H9 (cell line): Measurements from ENCODE around the gene FREY1. TPM values are rescaled to one million over a fixed set of nuclear protein-coding genes. Genes with fewer than 3 reads are reported as not detected.

Experiments
- DNase-seq: peaks from one replicate; pipeline ENCODE4 v3.0.0-alpha.2; 2017
- H2AFZ ChIP-seq: one replicate; pipeline ENCODE4 v1.6.1; 2013; ENCODE audit warnings: mild to moderate bottlenecking, low read length, control low read depth, moderate library complexity
- H2AK5ac ChIP-seq: 2 replicates; pipeline ENCODE4 v1.6.1; 2013; ENCODE audit warnings: low read length, control low read depth, mixed read lengths; ENCODE audit not compliant: insufficient read length
- H2BK120ac ChIP-seq: one replicate; pipeline ENCODE4 v1.6.1; 2013; ENCODE audit warnings: low read depth, mild to moderate bottlenecking, low read length, control low read depth, inconsistent platforms; ENCODE audit not compliant: poor library complexity, severe bottlenecking
- H2BK12ac ChIP-seq: 2 replicates; pipeline ENCODE4 v1.6.1; 2013; ENCODE audit warnings: low read length, control low read depth, mixed read lengths, low read depth; ENCODE audit not compliant: insufficient read length
- H2BK15ac ChIP-seq: 2 replicates; pipeline ENCODE4 v1.6.1; 2013; ENCODE audit warnings: low read depth, low read length, control low read depth
- H2BK20ac ChIP-seq: one replicate; pipeline ENCODE4 v1.6.1; 2013; ENCODE audit warnings: low read depth, mild to moderate bottlenecking, low read length, control low read depth, inconsistent platforms; ENCODE audit not compliant: poor library complexity, severe bottlenecking
- H2BK5ac ChIP-seq: 2 replicates; pipeline ENCODE4 v1.6.1; 2013; ENCODE audit warnings: low read length, control low read depth, mixed read lengths; ENCODE audit not compliant: insufficient read length
- H3K14ac ChIP-seq: 2 replicates; pipeline ENCODE4 v1.6.1; 2013; ENCODE audit warnings: low read length, control low read depth; ENCODE audit not compliant: insufficient read depth
- H3K18ac ChIP-seq: 2 replicates; pipeline ENCODE4 v1.6.1; 2013; ENCODE audit warnings: low read depth, mild to moderate bottlenecking, mixed read lengths, low read length, control low read depth; ENCODE audit not compliant: insufficient read length
- H3K23ac ChIP-seq: 2 replicates; pipeline ENCODE4 v1.6.1; 2013; ENCODE audit warnings: low read length, control low read depth, mixed read lengths, low read depth; ENCODE audit not compliant: insufficient read length
- H3K23me2 ChIP-seq: 2 replicates; pipeline ENCODE4 v1.6.1; 2013; ENCODE audit warnings: low read depth, mild to moderate bottlenecking, mixed read lengths, low read length, control low read depth; ENCODE audit not compliant: insufficient read length, poor library complexity, severe bottlenecking
- H3K27ac ChIP-seq: 2 replicates; pipeline ENCODE4 v1.5.1; 2013; ENCODE audit warnings: low read length, control low read depth, mixed read lengths, low read depth; ENCODE audit not compliant: insufficient read length
- H3K27me3 ChIP-seq: 2 replicates; pipeline ENCODE4 v1.6.1; 2013; ENCODE audit warnings: low read length, control low read depth, inconsistent platforms; ENCODE audit not compliant: insufficient read depth
- H3K4ac ChIP-seq: 2 replicates; pipeline ENCODE4 v1.6.1; 2013; ENCODE audit warnings: low read depth, mild to moderate bottlenecking, control low read depth, inconsistent platforms, low read length, moderate library complexity
- H3K4me1 ChIP-seq: 2 replicates; pipeline ENCODE4 v1.6.1; 2013; ENCODE audit warnings: low read length, control low read depth, inconsistent platforms; ENCODE audit not compliant: insufficient read depth
- H3K4me2 ChIP-seq: 2 replicates; pipeline ENCODE4 v1.6.1; 2013; ENCODE audit warnings: low read length, control low read depth, mixed read lengths; ENCODE audit not compliant: insufficient read length, insufficient read depth
- H3K56ac ChIP-seq: 2 replicates; pipeline ENCODE4 v1.6.1; 2013; ENCODE audit warnings: low read depth, mild to moderate bottlenecking, mixed read lengths, low read length, control low read depth; ENCODE audit not compliant: insufficient read length
- H3K79me1 ChIP-seq: 2 replicates; pipeline ENCODE4 v1.6.1; 2013; ENCODE audit warnings: low read depth, mild to moderate bottlenecking, moderate library complexity, low read length, control low read depth, inconsistent platforms; ENCODE audit not compliant: insufficient read depth, poor library complexity, severe bottlenecking
- H3K79me2 ChIP-seq: 2 replicates; pipeline ENCODE4 v1.6.1; 2013; ENCODE audit warnings: low read length, control low read depth, inconsistent platforms; ENCODE audit not compliant: insufficient read depth
- H3K9ac ChIP-seq: 2 replicates; pipeline ENCODE4 v1.6.1; 2013; ENCODE audit warnings: low read length, control low read depth, mixed read lengths; ENCODE audit not compliant: insufficient read length; ENCODE audit errors: extremely low read depth
- H3K9me3 ChIP-seq: one replicate; pipeline ENCODE4 v1.6.1; 2013; ENCODE audit warnings: low read depth, low read length, inconsistent platforms; ENCODE audit not compliant: control insufficient read depth
- H3T11ph ChIP-seq: one replicate; pipeline ENCODE4 v1.6.1; 2013; ENCODE audit warnings: mild to moderate bottlenecking, low read length, control low read depth, inconsistent platforms
- H4K20me1 ChIP-seq: one replicate; pipeline ENCODE4 v1.6.1; 2013; ENCODE audit not compliant: control insufficient read depth, insufficient read length, insufficient read depth
- H4K5ac ChIP-seq: 2 replicates; pipeline ENCODE4 v1.6.1; 2013; ENCODE audit warnings: low read depth, mild to moderate bottlenecking, mixed read lengths, low read length, control low read depth; ENCODE audit not compliant: insufficient read length
- H4K8ac ChIP-seq: replicated peaks from 2 replicates; pipeline ENCODE4 v1.6.1; 2013; ENCODE audit warnings: low read length, control low read depth, mixed read lengths, low read depth; ENCODE audit not compliant: insufficient read length
- H4K91ac ChIP-seq: 2 replicates; pipeline ENCODE4 v1.6.1; 2013; ENCODE audit warnings: low read depth, mild to moderate bottlenecking, moderate library complexity, mixed read lengths, low read length, control low read depth; ENCODE audit not compliant: insufficient read length
- H3K27ac Mint-ChIP-seq, 3 experiments: 2 replicates in 2 of 3; 3 replicates in 1 of 3; pipeline ENCODE4 v1.8.0; 2020 to 2021; ENCODE audit warnings: mixed read lengths in 3 of 3, mild to moderate bottlenecking in 1 of 3, moderate library complexity in 1 of 3
- H3K27me3 Mint-ChIP-seq: 2 replicates; pipeline ENCODE4 v1.8.0; 2021; ENCODE audit warnings: low read depth, mild to moderate bottlenecking, moderate library complexity, mixed read lengths
- H3K36me3 Mint-ChIP-seq, 3 experiments: 2 replicates in 2 of 3; 3 replicates in 1 of 3; pipeline ENCODE4 v1.8.0; 2020 to 2021; ENCODE audit warnings: low read depth in 3 of 3, mixed read lengths in 3 of 3; ENCODE audit not compliant: insufficient read depth in 1 of 3
- H3K4me1 Mint-ChIP-seq, 2 experiments: 2 replicates each; pipeline ENCODE4 v1.8.0; 2020; ENCODE audit warnings: mixed read lengths in 2 of 2
- H3K4me3 Mint-ChIP-seq, 2 experiments: 2 replicates in 1 of 2; 3 replicates in 1 of 2; pipeline ENCODE4 v1.8.0; 2020 to 2021; ENCODE audit warnings: mild to moderate bottlenecking in 2 of 2, mixed read lengths in 2 of 2, moderate library complexity in 1 of 2
- H3K9me3 Mint-ChIP-seq, 2 experiments: 2 replicates in 1 of 2; 3 replicates in 1 of 2; pipeline ENCODE4 v1.8.0; 2020; ENCODE audit warnings: mild to moderate bottlenecking in 2 of 2, mixed read lengths in 2 of 2, moderate library complexity in 1 of 2
- WGBS: extraction: QIAGEN DNeasy Blood & Tissue Kit; methylation state at CpG from one replicate; pipeline ENCODE4 v1.1.7; 2013; ENCODE audit warnings: missing lambda C conversion rate, low lambda C conversion rate, mixed read lengths; ENCODE audit not compliant: insufficient read length; ENCODE audit errors: extremely low coverage; 5-methylcytosine and 5-hydroxymethylcytosine counted together
- total RNA-seq: library from RNA; stranded (reverse); gene quantifications from 2 replicates; pipeline ENCODE4 v1.2.1, GENCODE V29; 2021
- TF ChIP-seq, protein P1 (sequence below): fragments of 200-600 bp; sonication (generic); conservative IDR thresholded peaks from 3 replicates; pipeline ENCODE4 v1.8.0; 2021; ENCODE audit warnings: antibody characterized with exemption, mild to moderate bottlenecking

FREY1 gene
- total RNA-seq, 1 experiment from 2014 or later = 2.1 TPM

DNA sequence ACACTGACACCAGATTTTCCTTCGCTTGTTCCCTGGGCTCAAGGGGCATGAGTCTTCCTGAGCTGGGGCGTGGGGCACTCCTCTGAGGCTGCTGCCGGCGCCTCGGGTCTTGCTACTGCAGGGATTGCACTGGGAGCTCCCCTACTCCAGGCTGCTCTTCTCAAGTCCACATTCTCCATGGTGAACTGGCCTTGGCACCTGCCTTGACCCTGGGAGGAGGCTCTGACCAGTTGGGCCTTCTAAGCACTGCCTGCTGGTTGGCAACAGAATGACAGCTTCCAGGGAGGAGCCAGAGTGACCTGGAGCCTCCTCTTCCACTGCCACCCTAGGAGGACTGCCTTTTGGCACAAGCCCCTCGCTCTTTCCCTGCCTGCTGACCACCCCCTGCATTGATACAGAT, 9.5 kb downstream of the FREY1 start:
- Histone ChIP-seq H3K4me1 (no peaks in the 10 kb centered on the region; the same call in 1 of the 2 replicates), H3K4ac (no peak overlapping the region), H3K14ac (no peak overlapping the region), H3K56ac (no peak overlapping the region), H2BK20ac (no peak overlapping the region), H2BK15ac (no peak overlapping the region), H4K5ac (no peak overlapping the region), H4K8ac (no peak overlapping the region), H3K79me2 (no peaks in the 10 kb centered on the region), H2AFZ (no peak overlapping the region), H2BK120ac (no peak overlapping the region), H3T11ph (no peak overlapping the region), H3K27ac (no peak overlapping the region), H2BK12ac (no peak overlapping the region), H3K4me2 (no peak overlapping the region), H2AK5ac (no peak overlapping the region), H3K23me2 (peaks cover 10% of the 10 kb centered on the region), H2BK5ac (no peak overlapping the region), H3K9ac (no peak overlapping the region), H3K79me1 (no peaks in the 10 kb centered on the region), H3K9me3 (no peaks in the 10 kb centered on the region), H4K20me1 (no peaks in the 10 kb centered on the region), H3K27me3 (no peaks in the 10 kb centered on the region; the same call in 1 of the 2 replicates), H3K18ac (no peak overlapping the region), H3K23ac (no peak overlapping the region), H4K91ac (no peak overlapping the region)
- H3K36me3 Mint-ChIP-seq = peaks cover 0 to 12% (median 4%) of the 10 kb centered on the region in 3 experiments; a peak in 4 of 7 replicates
- no CpG with 5 or more reads among the region's 6 CpGs for WGBS
- no peak for DNase-seq
- H3K27ac Mint-ChIP-seq = no peak overlapping the region
- TF ChIP-seq, protein P1, sequence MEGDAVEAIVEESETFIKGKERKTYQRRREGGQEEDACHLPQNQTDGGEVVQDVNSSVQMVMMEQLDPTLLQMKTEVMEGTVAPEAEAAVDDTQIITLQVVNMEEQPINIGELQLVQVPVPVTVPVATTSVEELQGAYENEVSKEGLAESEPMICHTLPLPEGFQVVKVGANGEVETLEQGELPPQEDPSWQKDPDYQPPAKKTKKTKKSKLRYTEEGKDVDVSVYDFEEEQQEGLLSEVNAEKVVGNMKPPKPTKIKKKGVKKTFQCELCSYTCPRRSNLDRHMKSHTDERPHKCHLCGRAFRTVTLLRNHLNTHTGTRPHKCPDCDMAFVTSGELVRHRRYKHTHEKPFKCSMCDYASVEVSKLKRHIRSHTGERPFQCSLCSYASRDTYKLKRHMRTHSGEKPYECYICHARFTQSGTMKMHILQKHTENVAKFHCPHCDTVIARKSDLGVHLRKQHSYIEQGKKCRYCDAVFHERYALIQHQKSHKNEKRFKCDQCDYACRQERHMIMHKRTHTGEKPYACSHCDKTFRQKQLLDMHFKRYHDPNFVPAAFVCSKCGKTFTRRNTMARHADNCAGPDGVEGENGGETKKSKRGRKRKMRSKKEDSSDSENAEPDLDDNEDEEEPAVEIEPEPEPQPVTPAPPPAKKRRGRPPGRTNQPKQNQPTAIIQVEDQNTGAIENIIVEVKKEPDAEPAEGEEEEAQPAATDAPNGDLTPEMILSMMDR = no peak
- H3K9me3 Mint-ChIP-seq = no peaks in the 10 kb centered on the region
- H3K27me3 Mint-ChIP-seq = peaks cover 6% of the 10 kb centered on the region
- H3K4me3 Mint-ChIP-seq = no peak overlapping the region
- H3K4me1 Mint-ChIP-seq = peaks cover 29 to 46% of the 10 kb centered on the region in 2 experiments
